Activated CD8-positive, alpha-beta T cell treated with anti-CD3 and anti-CD28 coated beads, Interleukin-2, amount 10 ng/mL, durations not matched to agents 7 days and 5 days (primary cell): ENCODE results near the gene MLST8. TPM values are rescaled to one million over a fixed set of nuclear protein-coding genes. Genes with fewer than 3 reads are reported as not detected.
"Not testable (repeated sequence)": the region's sequence is repeated elsewhere in the genome, so short reads cannot be mapped to it uniquely, and the experiment has no call there.

Source experiments
- ATAC-seq: fragments of 150-1000 bp; cut with Tn5 transposase; one replicate; pipeline ENCODE4 v1.10.0; 2021; ENCODE audit warnings: moderate library complexity
- CTCF ChIA-PET: fragments of 350-600 bp; sonication (Branson Sonifier 250); formaldehyde crosslinking; loops from one replicate; lab custom pipeline; 2021; ENCODE audit warnings: antibody characterized with exemption; lab: Charles Lee
- POLR2A ChIA-PET: fragments of 350-600 bp; sonication (Branson Sonifier 250); formaldehyde crosslinking; loops from one replicate; lab custom pipeline; 2021; ENCODE audit warnings: antibody characterized with exemption; lab: Charles Lee
- DNase-seq: peaks from one replicate; pipeline ENCODE4 v3.0.0-alpha.2; 2020
- H3K27ac Mint-ChIP-seq: one replicate; pipeline ENCODE4 v1.8.0; 2021; ENCODE audit warnings: mild to moderate bottlenecking, mixed read lengths
- H3K27me3 Mint-ChIP-seq: one replicate; pipeline ENCODE4 v1.8.0; 2021; ENCODE audit warnings: low read depth, mixed read lengths
- H3K36me3 Mint-ChIP-seq: one replicate; pipeline ENCODE4 v1.8.0; 2021; ENCODE audit warnings: low read depth, mixed read lengths
- H3K4me1 Mint-ChIP-seq: one replicate; pipeline ENCODE4 v1.8.0; 2021; ENCODE audit warnings: low read depth, mixed read lengths
- H3K4me3 Mint-ChIP-seq: one replicate; pipeline ENCODE4 v1.8.0; 2021; ENCODE audit warnings: mild to moderate bottlenecking, mixed read lengths
- H3K9me3 Mint-ChIP-seq: one replicate; pipeline ENCODE4 v1.8.0; 2022; ENCODE audit warnings: mixed read lengths; ENCODE audit not compliant: insufficient read depth
- total RNA-seq, 2 experiments: library from RNA; stranded (reverse); gene quantifications; one replicate each; pipeline ENCODE4 v1.2.3, GENCODE V29; 2021

Gene MLST8
- total RNA-seq, 2 experiments from 2014 or later = 34.5 to 37.8 TPM

- Mint-ChIP-seq H3K4me3 (no peak overlapping the region), H3K36me3 (peaks cover 21% of the 10 kb centered on the region), H3K9me3 (no peaks in the 10 kb centered on the region), H3K4me1 (no peaks in the 10 kb centered on the region), H3K27me3 (no peaks in the 10 kb centered on the region), H3K27ac (no peak overlapping the region)
- CTCF ChIA-PET = no interaction called here
- no peak for ATAC-seq
- POLR2A ChIA-PET = no interaction called here
- DNase-seq = no peak
These were observed 31.8 kb downstream of the MLST8 start for GRCh38 chr16:2237102-2237482.

DNA sequence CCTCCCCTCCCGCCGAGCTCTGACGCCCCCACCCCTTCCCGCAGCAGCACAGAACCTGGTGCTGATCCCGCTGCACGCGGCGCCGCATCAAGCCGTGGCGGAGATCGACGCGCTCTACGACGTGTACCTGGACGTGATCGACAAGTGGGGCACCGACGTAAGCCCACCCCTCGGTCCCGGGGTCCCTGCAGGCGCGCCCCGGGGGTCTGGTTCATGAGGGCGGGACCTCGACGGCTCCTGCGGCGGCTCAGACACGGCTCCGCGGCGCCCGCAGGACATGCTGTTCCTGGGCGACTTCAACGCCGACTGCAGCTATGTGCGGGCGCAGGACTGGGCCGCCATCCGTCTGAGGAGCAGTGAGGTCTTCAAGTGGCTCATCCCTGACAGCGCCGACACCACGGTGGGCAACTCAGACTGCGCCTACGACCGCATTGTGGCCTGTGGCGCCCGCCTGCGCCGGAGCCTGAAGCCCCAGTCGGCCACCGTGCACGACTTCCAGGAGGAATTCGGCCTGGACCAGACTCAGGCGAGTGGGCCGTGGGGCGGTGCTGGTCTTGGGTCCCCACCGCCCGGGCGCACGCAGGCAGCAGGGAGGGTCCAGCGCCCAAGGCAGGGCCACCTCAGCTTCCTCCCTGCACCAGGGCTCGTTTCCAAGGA lies 32.4 kb downstream of the MLST8 start:
- ChIA-PET CTCF (no interaction called here), POLR2A (no interaction called here)
- H3K4me3 Mint-ChIP-seq = no peak overlapping the region
- H3K9me3 Mint-ChIP-seq = no peaks in the 10 kb centered on the region
- H3K36me3 Mint-ChIP-seq = peaks cover 25% of the 10 kb centered on the region
- H3K27me3 Mint-ChIP-seq = no peaks in the 10 kb centered on the region
- no peak for ATAC-seq
- H3K27ac Mint-ChIP-seq = no peak overlapping the region
- DNase-seq = no peak
- H3K4me1 Mint-ChIP-seq = peaks cover 2% of the 10 kb centered on the region

GRCh38 chr16:2238150-2238837 lies 33.0 kb downstream of the MLST8 start:
- Mint-ChIP-seq H3K9me3 (no peaks in the 10 kb centered on the region), H3K27me3 (no peaks in the 10 kb centered on the region), H3K4me3 (no peak overlapping the region), H3K36me3 (peaks cover 25% of the 10 kb centered on the region), H3K27ac (no peak overlapping the region), H3K4me1 (peaks cover 2% of the 10 kb centered on the region)
- peak; percentile 15 for ATAC-seq
- POLR2A ChIA-PET = interaction anchor here (0.9 kb wide), 1 partner anchor 14 kb away, joined by 5 read pairs; the partner anchor contains the start of gene ECI1
- DNase-seq = no peak
- CTCF ChIA-PET = no interaction called here

GRCh38 chr16:2238838-2239675 lies 33.8 kb downstream of the MLST8 start:
- no peak overlapping the region for H3K27ac Mint-ChIP-seq
- H3K27me3 Mint-ChIP-seq = no peaks in the 10 kb centered on the region
- peaks cover 2% of the 10 kb centered on the region for H3K4me1 Mint-ChIP-seq
- DNase-seq (no peak), ATAC-seq (peak; percentile 14)
- H3K4me3 Mint-ChIP-seq = no peak overlapping the region
- ChIA-PET CTCF (no interaction called here), POLR2A (interaction anchor here (0.9 kb wide), 1 partner anchor 13 kb away, joined by 5 read pairs; the partner anchor contains the start of gene ECI1)
- H3K36me3 Mint-ChIP-seq = peaks cover 28% of the 10 kb centered on the region
- no peaks in the 10 kb centered on the region for H3K9me3 Mint-ChIP-seq

DNA sequence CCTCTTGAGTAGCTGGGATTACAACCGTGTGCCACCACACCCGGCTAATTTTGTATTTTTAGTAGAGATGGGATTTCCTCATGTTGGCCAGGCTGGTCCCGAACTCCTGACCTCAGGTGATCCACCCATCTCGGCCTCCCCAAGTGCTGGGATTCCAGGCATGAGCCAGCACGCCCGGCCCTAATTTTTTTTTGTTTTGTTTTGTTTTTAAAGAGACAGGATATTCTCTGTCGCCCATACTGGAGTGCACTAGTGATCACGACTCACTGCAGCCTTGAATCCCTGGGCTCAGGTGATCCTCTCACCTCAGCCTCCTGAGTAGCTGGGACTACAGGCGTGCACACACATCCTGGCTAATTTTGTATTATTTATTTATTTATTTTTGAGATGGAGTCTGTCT lies 35.1 kb downstream of the MLST8 start:
- H3K9me3 Mint-ChIP-seq, H3K27me3 Mint-ChIP-seq, H3K4me3 Mint-ChIP-seq, ATAC-seq, CTCF ChIA-PET, DNase-seq, H3K4me1 Mint-ChIP-seq, H3K27ac Mint-ChIP-seq, POLR2A ChIA-PET: not testable (repeated sequence)
- H3K36me3 Mint-ChIP-seq = peaks cover 18% of the 10 kb centered on the region

- H3K36me3 Mint-ChIP-seq = peaks cover 23% of the 10 kb centered on the region
- ATAC-seq = no peak
- H3K27me3 Mint-ChIP-seq = no peaks in the 10 kb centered on the region
- no peak overlapping the region for H3K4me3 Mint-ChIP-seq
- DNase-seq = no peak
- ChIA-PET POLR2A (interaction anchor here (0.9 kb wide), 1 partner anchor 16 kb away, joined by 3 read pairs; no protein-coding TSS in a partner anchor), CTCF (interaction anchor here (1.5 kb wide), 1 partner anchor 8 kb away, joined by 4 read pairs; the partner anchor contains the start of gene ECI1)
- peak overlapping the region; percentile 1 for H3K27ac Mint-ChIP-seq
- H3K4me1 Mint-ChIP-seq = peaks cover 2% of the 10 kb centered on the region
- H3K9me3 Mint-ChIP-seq = no peaks in the 10 kb centered on the region
These were observed 37.3 kb downstream of the MLST8 start for GRCh38 chr16:2242598-2242997.

- H3K9me3 Mint-ChIP-seq = no peaks in the 10 kb centered on the region
- peaks cover 2% of the 10 kb centered on the region for H3K4me1 Mint-ChIP-seq
- ATAC-seq = no peak
- no peaks in the 10 kb centered on the region for H3K27me3 Mint-ChIP-seq
- no peak overlapping the region for H3K27ac Mint-ChIP-seq
- ChIA-PET POLR2A (no interaction called here), CTCF (no interaction called here)
- peaks cover 23% of the 10 kb centered on the region for H3K36me3 Mint-ChIP-seq
- H3K4me3 Mint-ChIP-seq = no peak overlapping the region
- no peak for DNase-seq
These were observed 37.8 kb downstream of the MLST8 start for GRCh38 chr16:2243031-2243528.

GRCh38 chr16:2243781-2244180 lies 38.5 kb downstream of the MLST8 start:
- no peaks in the 10 kb centered on the region for H3K9me3 Mint-ChIP-seq
- CTCF ChIA-PET = no interaction called here
- no peak overlapping the region for H3K4me3 Mint-ChIP-seq
- POLR2A ChIA-PET = no interaction called here
- DNase-seq = no peak
- H3K27ac Mint-ChIP-seq = no peak overlapping the region
- peaks cover 23% of the 10 kb centered on the region for H3K36me3 Mint-ChIP-seq
- H3K4me1 Mint-ChIP-seq = peaks cover 2% of the 10 kb centered on the region
- H3K27me3 Mint-ChIP-seq = no peaks in the 10 kb centered on the region
- ATAC-seq = no peak

DNA sequence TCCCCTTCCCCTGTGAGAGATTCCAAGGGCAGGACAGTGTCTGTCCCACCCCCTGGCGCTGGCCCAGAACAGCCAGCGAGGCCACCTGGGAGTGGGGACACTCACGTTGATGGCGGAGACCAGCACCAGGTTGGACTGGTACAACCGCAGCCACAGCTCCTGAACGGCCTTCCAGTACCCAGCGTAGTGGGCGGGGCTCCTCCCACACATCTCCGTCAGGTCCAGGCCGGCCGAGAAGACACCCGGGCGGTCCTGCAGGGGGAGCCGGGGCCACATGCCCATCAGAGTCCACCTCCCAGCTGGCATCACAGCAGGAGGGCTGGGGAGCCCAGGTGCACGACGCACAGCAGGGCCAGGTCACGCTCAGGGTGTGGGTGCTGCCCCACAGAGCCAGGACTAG lies 39.0 kb downstream of the MLST8 start:
- H3K27me3 Mint-ChIP-seq = no peaks in the 10 kb centered on the region
- no peak for DNase-seq
- peaks cover 23% of the 10 kb centered on the region for H3K36me3 Mint-ChIP-seq
- no peak overlapping the region for H3K27ac Mint-ChIP-seq
- CTCF ChIA-PET = no interaction called here
- H3K4me1 Mint-ChIP-seq = peaks cover 2% of the 10 kb centered on the region
- ATAC-seq = no peak
- H3K9me3 Mint-ChIP-seq = no peaks in the 10 kb centered on the region
- POLR2A ChIA-PET = no interaction called here
- no peak overlapping the region for H3K4me3 Mint-ChIP-seq

DNA sequence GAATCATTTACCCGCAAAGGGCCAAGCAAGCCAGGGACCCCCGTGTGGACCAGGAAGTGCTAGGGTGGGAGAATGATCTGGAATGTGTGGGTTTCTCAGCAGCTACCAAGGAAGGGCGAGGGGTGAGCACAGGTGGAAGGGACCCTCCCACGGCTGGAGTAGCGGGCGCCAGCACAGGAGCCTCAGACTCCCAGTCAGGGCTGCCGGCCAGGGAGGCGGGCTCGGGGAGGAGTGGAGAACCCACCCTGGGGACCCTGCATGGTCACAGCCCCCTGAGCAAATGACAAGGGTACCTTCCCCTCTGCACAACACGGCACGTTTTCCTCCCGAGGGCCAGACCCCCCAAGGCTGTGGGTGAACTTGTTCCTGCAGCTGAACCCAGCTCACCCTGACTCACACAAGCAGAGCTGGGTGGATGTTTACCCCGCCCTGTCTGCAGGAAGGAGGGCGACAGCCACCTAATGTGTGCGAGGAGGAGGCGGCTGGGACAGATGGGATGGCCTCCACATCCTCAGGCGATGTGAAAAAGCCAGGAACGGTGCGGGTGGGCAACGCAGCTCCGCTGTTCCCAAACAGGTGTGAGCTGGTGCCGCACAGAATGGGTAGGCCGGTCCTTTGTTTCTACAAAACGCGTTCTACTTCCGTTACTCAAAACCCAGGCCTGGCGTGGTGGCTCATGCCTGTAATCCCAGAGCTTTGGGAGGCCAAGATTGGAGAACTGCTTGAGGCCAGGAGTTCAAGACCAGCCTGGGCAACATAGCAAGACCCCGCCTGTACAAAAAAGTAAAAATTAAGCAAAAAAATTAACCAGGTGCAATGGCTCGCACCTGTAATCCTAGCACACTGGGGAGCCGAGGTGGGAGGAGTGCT lies 39.9 kb downstream of the MLST8 start:
- Mint-ChIP-seq H3K9me3 (no peaks in the 10 kb centered on the region), H3K4me3 (no peak overlapping the region), H3K27me3 (no peaks in the 10 kb centered on the region), H3K4me1 (peaks cover 4% of the 10 kb centered on the region), H3K36me3 (peaks cover 21% of the 10 kb centered on the region), H3K27ac (no peak overlapping the region)
- CTCF ChIA-PET = no interaction called here
- DNase-seq (no peak), ATAC-seq (no peak)
- POLR2A ChIA-PET = no interaction called here

DNA sequence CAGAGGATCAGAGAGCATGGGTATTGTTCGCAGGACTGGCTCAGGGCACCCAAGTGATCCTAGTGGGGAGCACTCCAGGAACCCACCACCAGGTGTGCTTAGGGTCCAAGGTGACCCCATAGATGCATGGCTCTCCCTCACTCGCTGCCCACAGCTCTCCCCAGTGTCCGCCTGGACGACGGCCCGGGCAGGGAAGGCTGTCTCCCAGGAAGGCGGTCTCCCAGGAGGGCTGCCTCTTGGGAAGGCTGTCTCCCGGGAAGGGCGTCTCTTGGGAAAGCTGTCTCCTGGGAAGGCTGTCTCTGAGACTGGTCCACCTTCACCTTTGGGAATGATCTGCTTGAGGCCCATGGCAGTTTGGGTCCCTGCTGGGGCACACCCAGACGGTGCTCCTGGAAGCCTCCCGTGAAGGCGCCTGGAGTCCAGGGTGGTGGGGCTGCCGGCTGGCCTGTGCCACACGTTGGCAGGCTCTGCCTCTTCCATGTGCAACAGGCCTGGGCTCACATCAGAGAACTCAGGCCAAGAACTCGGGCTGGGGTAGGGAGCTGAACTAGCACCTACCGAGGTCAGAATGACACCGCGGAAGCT lies 41.1 kb downstream of the MLST8 start:
- POLR2A ChIA-PET = interaction anchor here (1.6 kb wide), 1 partner anchor 17 kb away, joined by 4 read pairs; no protein-coding TSS in a partner anchor
- Mint-ChIP-seq H3K27me3 (no peaks in the 10 kb centered on the region), H3K4me1 (peaks cover 7% of the 10 kb centered on the region), H3K9me3 (no peaks in the 10 kb centered on the region), H3K36me3 (peaks cover 24% of the 10 kb centered on the region), H3K4me3 (no peak overlapping the region), H3K27ac (no peak overlapping the region)
- DNase-seq (no peak), ATAC-seq (no peak)
- CTCF ChIA-PET = no interaction called here
